ENCODE results near the gene PHGDH.

Gene PHGDH

GRCh38 chr1:119732465-119733168 is 20.9 kb downstream of the PHGDH start:
- DNase-seq, result no peak

GRCh38 chr1:119733754-119734153 is 22.0 kb downstream of the PHGDH start:
- DNase-seq, result no peak

DNA sequence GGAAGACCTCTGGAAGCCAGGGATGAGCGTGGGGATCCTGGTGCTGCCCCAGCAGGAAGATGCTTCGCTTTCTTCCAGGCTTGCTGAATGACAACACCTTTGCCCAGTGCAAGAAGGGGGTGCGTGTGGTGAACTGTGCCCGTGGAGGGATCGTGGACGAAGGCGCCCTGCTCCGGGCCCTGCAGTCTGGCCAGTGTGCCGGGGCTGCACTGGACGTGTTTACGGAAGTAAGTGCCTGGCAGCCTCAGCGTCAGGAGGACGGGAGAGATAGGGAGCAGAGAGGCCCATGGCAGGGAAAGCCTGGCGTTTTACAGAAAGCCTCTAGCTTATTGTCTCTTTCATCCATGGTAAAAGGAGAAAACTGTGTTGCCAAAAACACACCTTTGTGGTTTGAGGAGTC is 23.5 kb downstream of the PHGDH start:
- no peak for DNase-seq

DNA sequence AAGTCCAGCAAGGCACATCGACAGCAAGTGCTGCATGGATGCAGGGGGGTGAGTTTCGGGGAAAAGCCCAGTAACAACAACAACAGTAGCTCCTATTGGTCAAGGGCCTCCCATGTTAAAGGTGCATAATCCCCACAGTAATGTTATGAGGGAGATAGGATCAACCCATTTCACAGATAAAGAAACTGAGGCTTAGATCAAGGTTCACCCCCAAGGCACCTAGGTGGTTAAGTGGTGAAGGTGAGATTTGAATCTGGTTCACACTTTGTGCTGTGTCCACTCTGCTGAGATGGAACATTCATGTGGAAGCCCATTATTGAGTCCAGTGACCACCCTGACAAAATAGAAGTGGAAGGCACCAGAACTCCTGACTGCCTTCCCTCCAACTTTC is 24.9 kb downstream of the PHGDH start:
- no peak for DNase-seq

GRCh38 chr1:119737040-119737682 is 25.4 kb downstream of the PHGDH start:
- DNase-seq, result no peak

DNA sequence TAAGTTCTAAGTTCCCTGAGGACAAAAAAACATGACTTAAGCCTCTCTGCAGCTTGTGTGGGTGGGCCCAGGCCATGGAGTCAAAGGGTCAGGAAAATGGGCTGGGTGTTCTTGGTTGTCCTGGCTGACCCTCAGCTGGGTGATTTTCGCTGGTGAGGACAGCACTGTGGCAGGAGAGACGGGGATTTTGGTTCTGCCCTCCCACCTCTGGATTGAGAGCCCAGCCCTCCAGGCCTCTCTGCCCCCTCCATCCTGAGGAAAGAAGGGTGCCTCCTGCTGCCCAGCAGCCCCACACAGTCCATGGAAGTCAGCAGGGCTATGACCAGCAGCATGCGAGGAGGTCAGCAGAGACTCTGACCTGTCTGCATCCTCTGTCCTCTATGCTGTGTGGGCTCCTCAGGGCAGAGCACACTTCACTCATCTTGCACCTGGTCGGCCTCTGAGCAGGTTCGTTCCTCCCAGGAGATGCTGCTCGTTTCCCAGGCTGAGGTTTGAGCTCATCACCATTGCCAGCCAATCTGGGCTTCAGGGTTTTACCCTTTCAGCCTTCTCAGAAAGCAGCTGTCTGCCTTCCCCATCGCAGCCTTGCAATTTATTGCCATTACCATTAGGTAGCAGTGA is 26.5 kb downstream of the PHGDH start:
- no peak for DNase-seq

DNA sequence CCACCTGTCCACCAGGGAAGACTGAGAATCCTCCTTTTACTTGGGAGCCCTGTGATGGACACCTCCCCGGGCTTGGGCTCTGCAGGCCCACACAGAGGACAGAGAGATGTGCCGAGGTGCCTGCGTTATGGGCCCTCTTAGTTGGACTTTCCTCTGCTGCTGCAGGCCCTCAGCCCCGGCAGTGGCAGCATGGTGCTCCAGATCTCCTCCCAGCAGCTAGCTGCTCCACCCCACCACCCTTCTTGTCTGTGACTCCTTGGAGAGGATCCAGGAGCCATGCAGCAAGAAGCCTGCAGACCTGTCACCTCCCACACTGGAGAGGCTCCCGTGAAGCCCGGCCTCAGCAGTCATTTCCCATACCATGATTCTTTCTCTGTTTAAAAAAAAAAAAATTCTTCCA is 27.4 kb downstream of the PHGDH start:
- DNase-seq, result no peak

GRCh38 chr1:119740261-119740660 is 28.5 kb downstream of the PHGDH start:
- no peak for DNase-seq

- no peak for DNase-seq
Measured at GRCh38 chr1:119740896-119741780, 29.4 kb downstream of the PHGDH start.

DNA sequence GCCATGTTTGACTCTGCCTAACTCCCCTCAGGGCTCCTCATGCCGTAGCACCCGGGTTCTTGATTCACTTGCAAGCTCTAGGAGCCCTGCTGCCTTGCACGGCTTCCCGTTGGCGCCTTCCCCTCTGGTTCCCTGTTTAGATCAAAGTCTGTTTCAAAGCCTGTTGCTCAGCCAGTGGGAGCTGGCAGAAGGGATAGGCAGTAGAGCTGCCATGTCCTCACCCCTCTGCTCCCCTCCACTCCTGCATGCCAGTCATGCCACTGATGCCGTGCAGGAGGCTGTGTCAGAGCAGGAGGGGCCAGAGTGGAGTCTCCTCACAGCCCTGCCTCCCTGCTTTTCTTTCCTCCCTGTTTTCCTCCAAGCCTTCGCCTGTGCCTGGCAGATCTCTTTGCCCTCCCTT is 30.5 kb downstream of the PHGDH start:
- DNase-seq, result no peak

DNA sequence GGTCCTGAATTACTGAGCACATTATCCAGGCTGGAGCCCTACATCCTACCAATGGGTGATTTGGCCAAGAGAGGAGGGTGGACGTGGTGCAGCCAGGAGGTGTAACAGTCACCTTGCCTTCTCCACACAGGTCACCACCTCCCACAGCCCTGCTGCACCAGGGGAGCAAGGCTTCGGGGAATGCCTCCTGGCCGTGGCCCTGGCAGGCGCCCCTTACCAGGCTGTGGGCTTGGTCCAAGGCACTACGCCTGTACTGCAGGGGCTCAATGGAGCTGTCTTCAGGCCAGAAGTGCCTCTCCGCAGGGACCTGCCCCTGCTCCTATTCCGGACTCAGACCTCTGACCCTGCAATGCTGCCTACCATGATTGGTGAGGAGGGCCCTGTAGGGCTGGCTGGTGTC is 30.9 kb downstream of the PHGDH start:
- DNase-seq, result no peak

DNA sequence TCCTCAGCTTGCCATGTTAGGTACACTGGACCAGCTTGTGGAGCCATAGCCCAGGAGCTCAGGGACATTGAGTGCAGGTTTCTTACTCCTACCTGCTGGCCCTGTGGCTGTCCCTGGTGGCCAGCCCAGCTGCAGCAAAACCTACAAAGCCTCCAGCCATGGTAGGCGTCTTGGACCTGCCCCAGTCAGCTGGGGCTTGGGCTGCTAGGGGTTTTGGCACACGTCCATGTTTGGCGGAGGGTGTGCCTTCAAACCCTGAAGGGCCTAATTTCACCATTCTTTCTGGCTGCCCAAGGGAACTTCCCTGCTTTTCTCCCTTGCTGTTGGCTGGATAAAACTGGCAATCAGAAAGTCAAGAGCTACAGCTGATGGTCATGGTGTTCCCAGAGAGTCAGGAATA is 31.6 kb downstream of the PHGDH start:
- DNase-seq, result no peak

GRCh38 chr1:119743776-119744597 is 32.3 kb downstream of the PHGDH start:
- DNase-seq, result peak; percentile 31

- no peak for DNase-seq
Measured at GRCh38 chr1:119744598-119744942, 32.8 kb downstream of the PHGDH start.

DNA sequence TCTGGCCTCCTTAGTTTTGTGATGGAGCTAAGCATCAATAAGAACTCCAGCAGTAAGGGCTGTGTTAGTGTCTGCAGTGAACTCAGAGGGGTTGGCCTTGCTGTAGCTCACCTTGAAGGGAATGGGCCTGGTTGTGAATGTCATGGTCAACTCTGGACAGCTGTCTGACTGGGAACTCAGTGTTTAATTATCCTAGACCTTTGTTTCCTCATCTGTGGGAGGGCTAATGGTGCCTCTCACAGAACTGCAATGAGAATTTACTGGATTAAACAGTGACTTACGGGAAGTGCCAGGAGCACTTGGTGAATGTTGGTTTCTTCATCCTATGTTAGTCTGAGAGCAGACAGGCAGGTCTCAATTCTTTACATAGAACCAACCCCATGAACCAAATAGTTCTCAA is 33.3 kb downstream of the PHGDH start:
- DNase-seq, result no peak

DNA sequence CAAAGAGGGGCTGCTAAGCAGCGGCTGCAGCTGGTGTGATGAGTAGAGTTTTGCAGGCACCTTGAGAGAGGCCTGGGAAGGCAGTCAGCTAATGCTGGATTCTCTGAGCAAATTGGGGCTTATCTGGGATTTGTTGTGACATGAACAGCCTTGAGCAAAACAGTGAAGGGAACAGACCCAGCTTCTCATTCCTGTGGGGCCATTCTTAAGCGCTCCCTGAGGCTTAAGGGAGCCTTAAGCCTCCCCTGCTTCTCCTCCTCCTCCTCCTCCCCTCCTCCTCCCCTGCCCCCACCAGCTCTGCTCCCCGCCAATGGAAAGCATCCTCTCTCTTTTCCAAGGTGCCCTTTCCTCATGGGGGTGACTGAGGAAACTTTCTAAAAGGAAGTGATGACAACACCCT is 35.7 kb downstream of the PHGDH start:
- no peak for DNase-seq

DNA sequence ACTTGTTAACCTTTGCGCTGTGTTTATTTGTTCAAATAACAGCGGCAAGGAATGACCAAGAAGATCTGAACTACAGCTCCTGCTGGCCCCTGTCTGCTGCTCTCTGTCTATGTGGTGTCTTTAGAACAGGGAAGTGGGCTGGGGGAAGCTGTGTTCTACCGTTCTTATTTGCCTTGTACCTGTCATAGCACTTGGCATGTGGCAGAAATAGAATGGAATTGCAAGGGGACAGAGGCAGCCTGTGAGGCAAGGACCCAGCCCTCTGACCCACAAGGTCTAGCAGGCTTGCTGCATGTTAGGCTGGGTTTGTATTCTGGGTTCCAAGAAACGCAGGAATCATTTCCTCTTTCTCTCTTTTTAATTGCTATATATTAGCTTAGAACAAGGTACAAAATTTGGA is 36.3 kb downstream of the PHGDH start:
- DNase-seq, result no peak

- DNase-seq, result no peak
Measured at GRCh38 chr1:119752592-119752991, 40.9 kb downstream of the PHGDH start.

DNA sequence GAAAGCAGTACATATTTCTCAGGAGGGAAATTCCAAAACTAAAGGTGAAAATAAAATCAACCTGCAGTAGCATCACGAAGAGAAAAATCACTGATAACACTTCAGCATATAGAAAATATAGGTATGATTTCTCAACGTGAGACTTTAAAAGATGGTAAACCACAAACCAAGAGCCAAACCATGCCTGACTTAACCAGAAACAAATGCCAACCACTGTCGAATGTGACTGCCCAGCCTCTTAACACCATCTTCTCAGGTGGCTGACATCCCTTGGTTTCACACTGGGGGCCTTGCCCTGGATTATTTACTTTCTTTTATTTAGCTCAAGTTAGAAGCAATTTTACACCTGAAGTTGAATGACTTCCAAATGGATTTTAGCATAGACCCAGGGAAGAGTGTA is 46.9 kb downstream of the PHGDH start:
- no peak for DNase-seq

- no peak for DNase-seq
Measured at GRCh38 chr1:119762409-119762808, 50.7 kb downstream of the PHGDH start.

DNA sequence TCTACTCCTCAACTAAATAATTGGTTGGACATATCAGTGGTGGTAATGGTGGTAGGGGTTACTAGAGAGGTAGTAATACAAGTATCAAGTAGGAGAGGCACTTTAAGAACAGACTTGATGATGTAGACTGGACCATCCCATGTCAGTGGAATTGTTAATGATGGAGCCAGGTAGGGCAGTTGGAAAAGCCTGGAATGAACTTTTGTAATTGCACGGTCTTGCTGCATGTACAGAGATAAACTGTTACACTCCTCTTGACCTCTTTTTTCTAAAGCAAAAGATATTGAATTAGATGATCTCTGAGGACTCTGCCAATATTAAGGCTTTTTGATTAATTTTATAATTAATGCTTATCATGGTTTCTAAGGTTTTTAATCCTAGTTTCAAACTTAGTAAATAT is 51.2 kb downstream of the PHGDH start:
- DNase-seq, result no peak

- DNase-seq, result no peak
Measured at GRCh38 chr1:119764220-119764619, 52.5 kb downstream of the PHGDH start.

DNA sequence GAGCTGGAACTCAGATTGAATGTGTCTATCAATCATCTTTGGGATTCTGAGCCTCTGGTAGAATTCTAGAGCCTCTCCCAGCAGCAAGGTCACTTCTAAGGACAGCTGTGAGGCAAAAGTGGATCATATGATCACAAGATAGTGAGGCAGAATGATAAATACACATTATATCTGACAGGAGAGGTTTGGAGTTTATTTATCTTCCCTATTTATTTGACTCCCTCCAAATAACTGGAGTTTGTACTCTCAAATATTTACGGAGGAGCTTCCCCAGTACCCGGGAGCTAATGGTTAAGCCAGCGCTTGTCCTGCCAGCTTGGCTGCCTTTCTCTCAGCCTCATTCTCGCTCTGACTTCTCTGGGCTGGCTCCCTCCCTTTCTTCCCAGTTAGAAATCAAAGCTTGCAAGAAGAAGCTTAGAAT is 54.6 kb downstream of the PHGDH start:
- no peak for DNase-seq
